Esophagus muscularis mucosa (tissue), 4 donors: ENCODE results near the gene AGAP3. TPM values are rescaled to one million over a fixed set of nuclear protein-coding genes. Genes with fewer than 3 reads are reported as not detected.
A peak's percentile ranks its signal among the peaks of the same experiment; 100 is the strongest.

ENCODE experiments used
- DNase-seq: peaks from one replicate; pipeline ENCODE4 v3.0.0-alpha.2; 2017; ENCODE audit errors: extremely low spot score
- H3K27ac ChIP-seq, 4 donors: fragments of 200-600 bp; sonication (generic); replicated peaks in 1 of 4; 1 replicate in 3 of 4; 2 replicates in 1 of 4; pipeline ENCODE4 v1.5.1; 2016 to 2019; ENCODE audit warnings: mild to moderate bottlenecking in 1 of 4
- H3K27me3 ChIP-seq, 4 donors: fragments of 200-600 bp; sonication (generic); one replicate each; pipeline versions ENCODE4 v1.5.1 to v1.6.0; 2016 to 2019
- H3K36me3 ChIP-seq, 4 donors: fragments of 200-600 bp; sonication (generic); one replicate each; pipeline ENCODE4 v1.5.1; 2016 to 2019
- H3K4me1 ChIP-seq, 4 donors: fragments of 200-600 bp; sonication (generic); one replicate each; pipeline ENCODE4 v1.5.1; 2016 to 2019
- H3K4me3 ChIP-seq, 4 donors: fragments of 200-600 bp; sonication (generic); 1 replicate in 2 of 4; 2 replicates in 2 of 4; pipeline ENCODE4 v1.5.1; 2016 to 2019; ENCODE audit warnings: mild to moderate bottlenecking in 4 of 4, moderate library complexity in 1 of 4
- H3K9me3 ChIP-seq, 4 donors: fragments of 200-600 bp; sonication (generic); 1 replicate in 3 of 4; 2 replicates in 1 of 4; pipeline ENCODE4 v1.5.1; 2016 to 2019
- CTCF ChIP-seq, 3 experiments: fragments of 200-600 bp in 2 of 3; fragments of 450-650 bp in 1 of 3; sonication (generic) in 2 of 3; IDR thresholded peaks; one replicate each; pipeline ENCODE4 v1.5.1; 2017 to 2019; ENCODE audit warnings: antibody characterized with exemption in 3 of 3, mild to moderate bottlenecking in 2 of 3, moderate library complexity in 1 of 3
- EP300 ChIP-seq: sonication (generic); formaldehyde crosslinking; IDR thresholded peaks from one replicate; pipeline ENCODE4 v1.6.1; 2017; ENCODE audit warnings: antibody characterized with exemption
- POLR2A ChIP-seq: fragments of 450-650 bp; IDR thresholded peaks from one replicate; pipeline ENCODE4 v1.6.1; 2017; ENCODE audit warnings: antibody characterized with exemption, moderate library complexity, mild to moderate bottlenecking, low read depth
- POLR2AphosphoS5 ChIP-seq, 2 donors: sonication (generic); formaldehyde crosslinking; IDR thresholded peaks; one replicate each; pipeline ENCODE4 v1.6.1; 2017; ENCODE audit warnings: antibody characterized with exemption in 2 of 2
- WGBS: methylation state at CpG from one replicate; pipeline ENCODE4 v1.1.5; 2018; 5-methylcytosine and 5-hydroxymethylcytosine counted together
- intact Hi-C: fragments of 100-400 bp; cut with DNase I; formaldehyde crosslinking; loops from one replicate; pipeline ENCODE4 v1.15.1; 2023
- total RNA-seq, 4 donors: library from RNA; depleted of rRNA; stranded (reverse); fragments of >200 nt; gene quantifications; one replicate each; pipeline versions ENCODE4 v1.1.0 to v1.2.1, GENCODE V29; 2016

The AGAP3 gene
- total RNA-seq, 4 donors from 2014 or later, result 33.8 to 71.2 (median 60.0) TPM

- WGBS, result 80% methylated on average over 22 of the region's 22 CpGs
- TF ChIP-seq EP300 (no peak), POLR2A (no peak), CTCF (IDR thresholded peaks at IDR 0.05) (no peak), POLR2AphosphoS5 (IDR thresholded peaks at IDR 0.05) (no peak)
- peaks cover 9 to 32% (median 22%) of the 10 kb centered on the region in 4 donors for H3K4me1 ChIP-seq
These were observed 38.1 kb upstream of the AGAP3 start, which contains the start of gene ASIC3 for GRCh38 chr7:151047976-151048815. Gene ASIC3 (plus strand): TSS chr7:151048531. CDS start chr7:151048886, 355 bp downstream.

GRCh38 chr7:151048911-151049463, 37.3 kb upstream of the AGAP3 start:
- TF ChIP-seq EP300 (no peak), POLR2AphosphoS5 (IDR thresholded peaks at IDR 0.05) (no peak), CTCF (IDR thresholded peaks at IDR 0.05) (no peak), POLR2A (no peak)
- intact Hi-C loops, result no loop called here
- Histone ChIP-seq H3K27me3 (peaks cover 0 to 15% (median 0%) of the 10 kb centered on the region in 4 donors), H3K36me3 (peaks cover 0 to 32% (median 28%) of the 10 kb centered on the region in 4 donors), H3K27ac (no peak overlapping the region), H3K4me1 (peaks cover 9 to 32% (median 22%) of the 10 kb centered on the region in 4 donors), H3K4me3 (no peak overlapping the region), H3K9me3 (no peaks in the 10 kb centered on the region)
- DNase-seq, result no peak
- WGBS, result 79% methylated on average over 12 of the region's 38 CpGs

More at GRCh38 chr7:151047976-151048815, 38.1 kb upstream of the AGAP3 start, which contains the start of gene ASIC3:
- H3K36me3 ChIP-seq, result peaks cover 0 to 33% (median 28%) of the 10 kb centered on the region in 4 donors
- intact Hi-C loops, result no loop called here
- H3K27me3 ChIP-seq, result peaks cover 0 to 15% (median 0%) of the 10 kb centered on the region in 4 donors
- H3K27ac ChIP-seq, result no peak within 1 kb of the TSS
- DNase-seq, result no peak
- H3K4me3 ChIP-seq, result no peak within 1 kb of the TSS
- no peaks in the 10 kb centered on the region for H3K9me3 ChIP-seq

- Histone ChIP-seq H3K4me1 (peaks cover 9 to 32% (median 22%) of the 10 kb centered on the region in 4 donors), H3K9me3 (no peaks in the 10 kb centered on the region), H3K4me3 (peak overlapping the region in 3 of 4 donors; percentile 13 to 35 (median 20)), H3K27ac (no peak overlapping the region), H3K27me3 (peaks cover 0 to 15% (median 0%) of the 10 kb centered on the region in 4 donors), H3K36me3 (peaks cover 0 to 16% (median 8%) of the 10 kb centered on the region in 4 donors)
- TF ChIP-seq POLR2AphosphoS5 (IDR thresholded peaks at IDR 0.05), result peak; percentile 10 to 63
- TF ChIP-seq EP300, result no peak
- no peak for TF ChIP-seq CTCF (IDR thresholded peaks at IDR 0.05)
- intact Hi-C loops, result no loop called here
- no peak for DNase-seq
- 2% methylated on average over 9 of the region's 50 CpGs for WGBS
These were observed 35.2 kb upstream of the AGAP3 start for GRCh38 chr7:151051108-151051507.

- intact Hi-C loops, result no loop called here
- no peaks in the 10 kb centered on the region for H3K9me3 ChIP-seq
- WGBS, result 73% methylated on average over 4 of the region's 4 CpGs
- TF ChIP-seq POLR2AphosphoS5 (IDR thresholded peaks at IDR 0.05), result no peak
- TF ChIP-seq CTCF (IDR thresholded peaks at IDR 0.05), result no peak
- no peak for TF ChIP-seq POLR2A
- TF ChIP-seq EP300, result no peak
- peaks cover 0 to 15% (median 0%) of the 10 kb centered on the region in 4 donors for H3K27me3 ChIP-seq
- H3K36me3 ChIP-seq, result peaks cover 0 to 13% (median 7%) of the 10 kb centered on the region in 4 donors
- no peak overlapping the region for H3K27ac ChIP-seq
- H3K4me1 ChIP-seq, result peaks cover 20 to 30% (median 24%) of the 10 kb centered on the region in 4 donors
- no peak for DNase-seq
- H3K4me3 ChIP-seq, result no peak overlapping the region
These were observed 33.2 kb upstream of the AGAP3 start for GRCh38 chr7:151053096-151053495.
